ENCODE results near the gene DCST2.

The DCST2 gene

GRCh38 chr1:155033524-155033923, at the start of gene DCST2, which contains the start of gene DCST1:
TSS of gene DCST2 (minus strand) at chr1:155033781. CDS start at chr1:155033701, 80 bp downstream.
TSS of gene DCST1 (plus strand) at chr1:155033824. CDS start at chr1:155034037, 213 bp downstream.
- no peak for DNase-seq

DNA sequence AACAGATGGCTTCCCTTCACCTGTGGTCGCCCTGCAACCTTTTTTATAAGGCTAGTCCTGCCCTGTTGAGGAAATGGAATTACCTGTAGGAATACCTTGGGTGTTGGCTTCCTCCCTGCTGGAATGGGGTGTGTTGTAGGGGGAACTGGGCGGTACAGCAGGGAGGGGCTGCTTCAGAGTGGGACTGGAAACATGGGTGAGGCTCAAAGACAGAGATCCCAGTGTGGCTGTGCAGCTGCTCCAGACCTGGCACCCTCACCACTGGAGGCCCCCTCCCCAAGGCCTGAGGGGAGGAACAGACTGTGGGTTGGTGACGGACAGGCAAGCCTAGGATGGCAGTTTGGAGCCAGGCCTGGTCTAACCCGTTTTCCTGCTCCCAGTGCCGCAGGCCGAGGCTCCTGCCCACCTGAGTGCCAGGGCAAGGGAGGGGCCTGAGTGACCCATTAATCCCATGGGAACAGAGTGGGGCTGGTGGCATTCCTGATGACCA, 49.5 kb upstream of the DCST2 start:
- DNase-seq: no peak

DNA sequence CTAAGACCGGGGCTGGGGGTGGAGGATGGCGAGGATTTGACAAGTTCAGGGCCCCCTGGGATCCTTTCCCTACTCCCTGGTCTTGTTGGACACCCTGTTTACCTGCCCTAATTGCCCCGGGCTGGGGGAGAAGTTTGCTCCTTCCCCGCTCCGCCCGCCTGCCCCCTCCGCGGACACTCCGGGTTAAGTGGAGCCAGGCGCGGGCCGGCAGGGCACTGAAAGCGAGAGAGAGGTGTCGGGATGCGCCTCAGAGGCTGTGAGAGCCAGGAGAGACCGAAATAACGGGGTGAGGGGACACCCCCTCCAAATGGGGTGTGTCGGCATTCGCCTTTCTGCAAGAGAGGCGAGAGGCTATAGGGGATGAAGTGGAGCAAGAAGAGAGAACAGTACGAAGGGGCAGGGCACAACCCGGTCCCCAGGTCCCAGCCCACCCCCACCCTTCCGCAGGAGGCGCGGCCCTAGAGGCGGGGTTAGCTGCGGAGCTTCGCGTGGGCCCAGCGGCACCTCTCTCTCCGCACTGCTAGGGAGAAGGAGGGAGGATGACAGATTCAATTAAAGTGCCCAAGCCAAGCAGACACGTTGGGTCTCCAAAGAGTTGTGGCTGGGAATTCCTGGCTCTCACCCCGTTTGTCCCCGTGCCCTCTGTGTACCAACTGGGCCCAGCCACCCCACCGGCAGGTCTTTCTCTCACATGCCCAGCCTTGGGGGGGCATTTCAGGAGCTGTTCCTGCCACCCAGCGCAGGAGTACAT, 48.9 kb upstream of the DCST2 start:
- no peak for DNase-seq

DNA sequence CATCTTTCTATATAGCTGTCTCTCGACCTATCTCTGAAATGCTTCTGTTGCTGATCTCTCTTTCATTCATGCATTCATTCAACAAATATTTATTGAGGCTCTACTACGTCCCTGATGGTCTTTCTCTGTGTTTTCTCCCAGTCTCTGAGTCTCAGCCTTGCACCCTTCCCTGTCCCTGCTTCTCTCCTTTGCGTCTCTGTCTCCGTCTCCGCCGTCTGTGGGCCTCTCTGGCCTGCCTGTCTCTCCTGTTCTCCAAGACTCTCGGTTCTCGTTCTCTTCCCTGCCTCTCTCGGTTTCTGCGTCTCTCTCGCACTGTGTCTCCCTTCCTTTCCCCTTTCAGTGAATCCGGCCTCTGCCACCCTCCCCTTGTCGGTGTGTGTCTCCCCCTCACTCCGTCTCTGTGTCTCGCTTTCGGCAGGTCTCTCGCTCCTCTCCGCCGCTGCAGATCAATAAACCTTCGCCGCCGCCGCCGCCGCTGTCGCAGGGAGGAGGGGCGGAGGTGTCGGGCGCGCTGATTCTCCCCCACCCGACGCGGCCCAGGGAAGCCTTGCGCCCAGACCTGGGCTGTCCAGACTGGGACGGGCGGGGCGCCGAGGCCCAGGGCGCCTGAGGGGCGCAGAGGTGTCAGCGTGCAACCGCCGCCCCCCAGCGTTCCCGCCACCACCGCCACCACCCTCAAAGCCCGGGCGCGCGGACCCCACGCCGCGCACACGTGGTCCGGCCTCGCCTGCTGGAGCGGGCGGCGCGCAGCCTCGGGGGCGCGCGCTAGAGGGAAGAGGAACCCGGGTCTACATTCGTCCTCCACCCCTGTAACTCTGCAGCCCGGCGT, 48.1 kb upstream of the DCST2 start:
- DNase-seq: peak; percentile 23

DNA sequence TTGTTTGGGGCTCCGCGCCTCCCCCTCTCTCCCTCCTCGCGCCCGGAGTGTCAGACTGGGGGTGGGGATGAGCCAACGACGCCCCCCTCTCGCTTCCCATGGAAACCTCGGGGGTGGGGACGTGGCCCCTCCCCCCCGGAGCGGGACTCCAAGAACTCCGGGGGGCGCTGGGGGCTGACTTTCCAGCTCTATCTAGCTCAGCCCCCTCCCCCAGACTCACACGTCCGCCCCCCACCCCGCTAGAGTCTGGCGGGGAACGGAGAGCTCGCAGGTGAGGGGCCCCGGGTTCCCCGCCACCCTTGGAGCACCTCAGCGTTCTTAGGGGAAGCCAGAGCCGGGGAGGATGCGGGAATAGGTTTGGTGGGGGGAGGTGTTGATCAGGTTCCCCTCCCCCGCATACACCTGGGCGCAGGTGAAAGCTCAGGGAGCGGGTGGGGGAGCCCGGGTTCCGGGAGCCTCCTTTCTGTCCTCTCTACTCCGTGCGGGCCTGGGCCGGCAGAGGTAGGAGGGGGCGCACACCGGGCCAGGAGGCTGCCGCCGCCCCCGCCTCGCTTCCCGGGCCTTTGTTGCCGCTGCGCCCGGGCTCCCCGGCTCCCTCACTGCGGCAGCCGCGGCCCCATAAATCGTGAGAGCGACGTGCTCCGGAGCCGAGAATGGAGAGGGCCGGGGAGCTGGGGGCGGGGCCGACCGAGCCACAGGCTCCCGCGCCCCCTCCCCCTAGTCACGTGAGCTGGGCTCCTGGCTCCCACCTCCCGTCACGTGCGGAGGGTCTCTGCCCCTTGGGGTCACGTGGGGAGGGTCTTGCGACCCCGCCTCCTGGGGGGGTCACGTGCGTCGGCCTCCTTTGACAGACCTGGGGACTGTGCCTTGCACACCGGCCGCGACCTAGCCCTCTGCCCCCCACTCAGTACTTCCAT, 47.0 kb upstream of the DCST2 start:
- no peak for DNase-seq

- no peak for DNase-seq
Measured at GRCh38 chr1:155079487-155080311, 46.1 kb upstream of the DCST2 start.

GRCh38 chr1:155079210-155079486, 45.6 kb upstream of the DCST2 start:
- no peak for DNase-seq

DNA sequence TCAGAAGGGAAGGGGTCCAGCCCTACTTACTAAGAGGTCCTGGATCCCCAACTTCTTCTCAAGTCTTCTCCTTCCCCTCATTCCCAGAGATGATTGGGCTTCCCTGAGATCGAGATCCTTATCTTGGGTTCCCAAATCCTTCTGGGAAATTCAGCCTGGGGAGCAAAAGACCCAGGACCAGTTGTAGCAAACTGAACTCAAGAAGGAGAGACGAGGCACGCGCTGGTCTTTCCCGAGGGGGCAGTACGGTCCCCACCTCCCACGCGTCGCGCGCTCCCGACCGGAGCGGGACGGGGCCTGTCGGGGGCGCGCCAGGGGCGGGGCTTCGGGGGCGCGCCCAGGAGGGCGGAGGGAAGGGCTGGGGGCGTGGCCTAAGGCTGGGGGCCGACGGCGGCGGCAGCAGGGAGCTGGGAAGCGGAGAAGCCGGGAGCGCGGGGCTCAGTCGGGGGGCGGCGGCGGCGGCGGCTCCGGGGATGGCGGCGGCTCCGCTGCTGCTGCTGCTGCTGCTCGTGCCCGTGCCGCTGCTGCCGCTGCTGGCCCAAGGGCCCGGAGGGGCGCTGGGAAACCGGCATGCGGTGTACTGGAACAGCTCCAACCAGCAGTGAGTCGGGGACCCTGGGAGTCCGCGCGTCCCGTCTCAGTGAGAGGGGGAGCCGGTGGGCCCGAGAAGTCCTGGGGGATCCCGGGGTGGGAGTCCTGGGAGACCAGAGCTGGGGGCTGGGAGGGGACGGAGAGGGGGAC, 45.1 kb upstream of the DCST2 start, which contains the start of gene EFNA3:
Gene EFNA3, plus strand, starts transcription at position 369 of the 741 bp plus-strand sequence. Its CDS starts 105 bp downstream, at position 474.
- no peak for DNase-seq

- DNase-seq: no peak
Measured at GRCh38 chr1:155077758-155078445, 44.3 kb upstream of the DCST2 start.

GRCh38 chr1:155077346-155077745, 43.8 kb upstream of the DCST2 start:
- no peak for DNase-seq

GRCh38 chr1:155076371-155076770, 42.8 kb upstream of the DCST2 start:
- DNase-seq: no peak

DNA sequence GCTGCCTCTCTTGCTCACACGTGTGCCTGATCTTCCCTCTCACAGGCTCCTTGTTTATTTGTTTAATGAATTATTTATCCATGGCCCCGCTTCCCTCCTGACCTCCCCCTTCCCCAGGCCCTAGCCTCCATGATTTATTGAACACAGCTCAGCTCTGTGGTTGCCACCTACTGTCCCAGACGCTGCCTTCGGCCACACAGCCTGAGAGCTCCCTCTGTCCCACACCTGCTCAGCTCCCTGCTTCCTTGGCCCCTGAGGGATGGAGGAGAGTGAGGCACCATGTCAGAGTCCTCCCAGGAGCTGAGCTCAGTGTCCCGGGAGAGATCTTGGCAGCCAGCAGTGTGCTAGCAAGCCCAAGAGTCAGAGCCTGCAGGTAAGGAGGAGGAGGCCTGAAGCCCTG, 42.0 kb upstream of the DCST2 start:
- DNase-seq: no peak

DNA sequence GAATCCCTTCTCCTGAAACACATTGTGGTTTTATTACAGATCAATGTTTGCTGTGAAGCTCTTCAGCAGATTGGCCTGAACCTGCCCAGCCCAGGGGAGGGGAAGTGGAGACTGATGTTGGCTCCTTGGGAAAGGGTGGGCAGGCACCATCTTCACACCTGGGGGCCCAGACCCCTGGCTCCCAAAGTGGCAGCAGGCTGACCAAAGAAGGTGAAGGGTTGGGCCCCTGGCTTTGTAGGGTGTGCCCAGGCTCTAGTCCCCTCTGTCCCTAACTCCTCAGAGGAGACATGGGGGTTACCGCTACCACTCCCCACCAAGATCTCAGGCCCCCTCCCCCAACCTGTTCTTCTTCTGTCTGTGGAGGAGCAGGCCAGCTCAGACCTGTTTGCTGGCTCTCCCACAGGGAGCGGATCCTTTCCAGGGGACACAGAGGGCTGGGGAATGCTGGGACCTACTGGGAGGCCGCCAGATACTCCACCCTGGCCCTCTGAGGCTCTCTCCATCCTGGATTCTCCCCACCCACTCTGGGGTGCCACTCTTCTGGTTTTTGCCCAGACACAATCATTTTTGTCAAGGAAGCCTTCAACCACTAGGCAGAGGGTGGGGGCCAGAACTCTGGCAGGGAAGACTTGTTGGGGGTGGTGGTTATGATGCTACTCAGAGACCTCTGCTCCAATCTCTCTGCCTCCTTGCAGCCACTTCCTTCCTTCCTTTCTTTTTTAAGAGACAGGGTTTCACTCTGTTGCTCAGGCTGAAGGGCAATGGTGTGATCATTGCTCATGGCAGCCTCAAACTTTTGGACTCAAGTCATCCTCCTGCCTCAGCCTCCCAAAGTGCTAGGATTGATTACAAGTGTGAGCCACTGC, 40.0 kb upstream of the DCST2 start:
- no peak for DNase-seq

GRCh38 chr1:155072531-155073289, 39.1 kb upstream of the DCST2 start:
- no peak for DNase-seq

GRCh38 chr1:155071701-155072100, 38.1 kb upstream of the DCST2 start:
- no peak for DNase-seq

DNA sequence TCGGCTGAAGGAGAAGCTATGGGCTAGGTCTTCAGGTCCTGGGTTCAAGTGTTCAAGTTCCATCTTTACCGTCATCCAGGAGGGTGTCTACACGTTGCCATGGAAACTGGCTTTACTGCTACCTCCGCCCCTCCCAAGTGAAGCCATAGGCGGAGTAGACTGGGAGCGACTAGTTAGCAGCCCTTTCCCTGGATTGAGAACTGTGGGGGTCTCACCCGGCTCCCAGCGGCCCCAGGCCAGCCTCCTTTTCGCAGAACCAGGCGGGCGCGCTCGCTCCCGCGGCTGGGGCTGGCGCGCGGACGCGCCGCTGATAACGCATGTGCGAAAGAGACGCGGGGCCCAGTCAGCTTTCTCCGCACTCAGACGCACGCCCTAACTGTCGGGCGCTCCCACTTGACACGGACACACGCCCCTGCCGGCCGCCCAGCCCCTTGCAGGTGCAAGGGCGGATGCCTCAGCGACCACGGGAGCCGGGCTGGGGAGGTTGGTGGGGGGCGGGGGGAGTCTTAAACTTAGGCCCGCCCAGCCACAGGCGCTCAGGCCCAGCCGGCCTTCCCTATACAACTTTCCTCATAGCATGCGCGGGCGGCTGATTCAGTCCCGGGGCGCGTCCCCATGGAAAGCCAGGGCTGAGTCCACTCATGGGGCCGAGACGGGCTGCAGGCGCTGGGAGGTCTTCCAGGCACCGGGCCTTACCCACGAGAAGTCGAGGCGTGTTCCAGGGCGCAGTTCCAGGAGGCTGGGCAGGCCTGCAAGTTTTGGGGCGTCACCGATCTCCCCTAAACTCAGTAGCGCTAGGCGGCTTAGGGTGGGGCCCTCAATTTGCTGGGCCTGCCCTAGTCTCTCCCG, 37.4 kb upstream of the DCST2 start:
- DNase-seq: no peak

GRCh38 chr1:155070158-155070621, 36.6 kb upstream of the DCST2 start:
- no peak for DNase-seq

Measured in NCI-H2029 treated with DMSO at 0.1 percent for 48 hours (cell line).